OCI-LY1 (cell line): ENCODE measurements around the gene PXDN.

Experiments
- H2AFZ ChIP-seq: fragments of 200-600 bp; sonication (generic), shearing (Covaris generic); 2 replicates; pipeline ENCODE4 v1.6.0; 2014; ENCODE audit warnings: antibody characterized with exemption, mild to moderate bottlenecking, low read length
- H3F3A ChIP-seq: fragments of 200-600 bp; sonication (generic), shearing (Covaris generic); 2 replicates; pipeline ENCODE4 v1.6.0; 2014; ENCODE audit warnings: mild to moderate bottlenecking, antibody characterized with exemption, low read length, moderate library complexity; ENCODE audit not compliant: insufficient read depth
- H3K27ac ChIP-seq: fragments of 200-600 bp; sonication (generic); 2 replicates; pipeline ENCODE4 v1.5.1; 2014; ENCODE audit warnings: low read length, mixed run types, mild to moderate bottlenecking, low read depth; ENCODE audit not compliant: poor library complexity, severe bottlenecking
- H3K27me3 ChIP-seq: fragments of 200-600 bp; sonication (generic); 2 replicates; pipeline ENCODE4 v1.6.0; 2014; ENCODE audit warnings: antibody characterized with exemption, mild to moderate bottlenecking, low read length, moderate library complexity; ENCODE audit not compliant: insufficient read depth
- H3K36me3 ChIP-seq: fragments of 200-600 bp; sonication (generic); 2 replicates; pipeline ENCODE4 v1.6.1; 2014; ENCODE audit warnings: mild to moderate bottlenecking, antibody characterized with exemption, low read length, moderate library complexity, mixed read lengths; ENCODE audit not compliant: insufficient read depth
- H3K4me1 ChIP-seq: fragments of 200-600 bp; sonication (generic); 2 replicates; pipeline ENCODE4 v1.5.1; 2014; ENCODE audit warnings: mild to moderate bottlenecking, low read length, moderate library complexity; ENCODE audit not compliant: insufficient read depth, severe bottlenecking
- H3K4me2 ChIP-seq: fragments of 200-600 bp; sonication (generic), shearing (Covaris generic); 2 replicates; pipeline ENCODE4 v1.6.1; 2014; ENCODE audit warnings: low read length
- H3K4me3 ChIP-seq: fragments of 200-600 bp; sonication (generic); 2 replicates; pipeline ENCODE4 v1.5.1; 2014; ENCODE audit warnings: low read length, low read depth, mild to moderate bottlenecking, mixed read lengths; ENCODE audit not compliant: poor library complexity, severe bottlenecking
- H3K79me2 ChIP-seq: fragments of 200-600 bp; shearing (Covaris generic); 2 replicates; pipeline ENCODE4 v1.6.1; 2016; ENCODE audit warnings: mixed run types, low read length, mixed read lengths; ENCODE audit not compliant: insufficient read depth
- H3K9ac ChIP-seq: fragments of 200-600 bp; sonication (generic), shearing (Covaris generic); 2 replicates; pipeline ENCODE4 v1.6.1; 2014; ENCODE audit warnings: mild to moderate bottlenecking, low read length, mixed read lengths
- H3K9me2 ChIP-seq: fragments of 200-600 bp; sonication (generic), shearing (Covaris generic); 2 replicates; pipeline ENCODE4 v1.6.1; 2014; ENCODE audit warnings: low read depth, mild to moderate bottlenecking, low read length, mixed read lengths
- H3K9me3 ChIP-seq: fragments of 200-600 bp; shearing (Covaris generic); 2 replicates; pipeline ENCODE4 v1.6.1; 2014; ENCODE audit warnings: low read length, mixed read lengths
- H4K20me1 ChIP-seq: fragments of 200-600 bp; sonication (generic), shearing (Covaris generic); 2 replicates; pipeline ENCODE4 v1.6.0; 2016; ENCODE audit warnings: mild to moderate bottlenecking, low read length; ENCODE audit not compliant: insufficient read depth
- CTCF ChIP-seq: fragments of 200-600 bp; sonication (generic), shearing (Covaris generic); IDR thresholded peaks from 2 replicates; pipeline ENCODE4 v1.5.1; 2017; ENCODE audit warnings: mild to moderate bottlenecking, antibody characterized with exemption, low read length, moderate library complexity, mixed read lengths
- EZH2 ChIP-seq: fragments of 200-600 bp; sonication (generic), shearing (Covaris generic); IDR thresholded peaks from 2 replicates; pipeline ENCODE4 v1.8.0; 2017; ENCODE audit warnings: borderline replicate concordance, mixed run types, mild to moderate bottlenecking, antibody characterized with exemption, low read length, moderate library complexity, mixed read lengths

Gene PXDN

GRCh38 chr2:1601471-1602277 is 142.6 kb downstream of the PXDN start:
- Histone ChIP-seq H3K4me2 (no peak overlapping the region), H3K27me3 (no peaks in the 10 kb centered on the region)
- TF ChIP-seq EZH2 = no peak
- no peak for TF ChIP-seq CTCF

GRCh38 chr2:1601067-1601412 is 143.3 kb downstream of the PXDN start:
- no peaks in the 10 kb centered on the region for H3K36me3 ChIP-seq
- H3K4me1 ChIP-seq = no peaks in the 10 kb centered on the region
- H4K20me1 ChIP-seq = no peaks in the 10 kb centered on the region
- H3K27ac ChIP-seq = no peak overlapping the region
- H3F3A ChIP-seq = no peaks in the 10 kb centered on the region
- H3K4me3 ChIP-seq = no peak overlapping the region
- H2AFZ ChIP-seq = no peak overlapping the region
- H3K9me3 ChIP-seq = no peaks in the 10 kb centered on the region
- no peaks in the 10 kb centered on the region for H3K9me2 ChIP-seq
- H3K9ac ChIP-seq = no peak overlapping the region
- H3K27me3 ChIP-seq = no peaks in the 10 kb centered on the region
- no peaks in the 10 kb centered on the region for H3K79me2 ChIP-seq
- TF ChIP-seq EZH2 (no peak), CTCF (no peak)
- H3K4me2 ChIP-seq = no peak overlapping the region

More at GRCh38 chr2:1601471-1602277, 142.6 kb downstream of the PXDN start:
- Histone ChIP-seq H2AFZ (no peak overlapping the region), H3K9me2 (no peaks in the 10 kb centered on the region), H3K4me1 (peaks cover 4% of the 10 kb centered on the region), H3K79me2 (no peaks in the 10 kb centered on the region), H3K9me3 (no peaks in the 10 kb centered on the region), H3K36me3 (no peaks in the 10 kb centered on the region), H3K27ac (no peak overlapping the region), H3F3A (no peaks in the 10 kb centered on the region), H3K9ac (no peak overlapping the region), H3K4me3 (no peak overlapping the region), H4K20me1 (no peaks in the 10 kb centered on the region)

- Histone ChIP-seq H3K9ac (no peak overlapping the region), H2AFZ (no peak overlapping the region), H3K36me3 (no peaks in the 10 kb centered on the region), H3K9me2 (no peaks in the 10 kb centered on the region), H3K4me1 (no peaks in the 10 kb centered on the region), H3K27me3 (no peaks in the 10 kb centered on the region), H3K4me3 (no peak overlapping the region), H3K9me3 (no peaks in the 10 kb centered on the region), H3F3A (no peaks in the 10 kb centered on the region), H3K4me2 (no peak overlapping the region), H4K20me1 (no peaks in the 10 kb centered on the region), H3K79me2 (no peaks in the 10 kb centered on the region), H3K27ac (no peak overlapping the region)
- TF ChIP-seq EZH2 = no peak
- TF ChIP-seq CTCF = no peak
Measured at GRCh38 chr2:1600191-1601066, 143.9 kb downstream of the PXDN start.
